IPS DF 6.9 (cell line): ENCODE measurements around the gene SANBR.
"Not testable (repeated sequence)": the region's sequence is repeated elsewhere in the genome, so short reads cannot be mapped to it uniquely, and the experiment has no call there.

ENCODE experiments used
- DNase-seq: peaks from one replicate; pipeline ENCODE4 v3.0.0-alpha.2; 2013; ENCODE audit warnings: low read depth, low spot score
- H3K27ac ChIP-seq: one replicate; pipeline ENCODE4 v1.5.1; 2013; ENCODE audit warnings: low read length, control low read depth
- H3K27me3 ChIP-seq: 2 replicates; pipeline ENCODE4 v1.6.1; 2013; ENCODE audit warnings: mild to moderate bottlenecking, low read length; ENCODE audit not compliant: control insufficient read depth, insufficient read depth
- H3K36me3 ChIP-seq: 2 replicates; pipeline ENCODE4 v1.6.1; 2013; ENCODE audit warnings: low read length; ENCODE audit not compliant: control insufficient read depth, insufficient read depth
- H3K4me1 ChIP-seq: 2 replicates; pipeline ENCODE4 v1.6.1; 2013; ENCODE audit warnings: low read length; ENCODE audit not compliant: control insufficient read depth, insufficient read depth
- H3K4me3 ChIP-seq: 2 replicates; pipeline ENCODE4 v1.5.1; 2013; ENCODE audit warnings: mild to moderate bottlenecking, low read length
- H3K9me3 ChIP-seq: 2 replicates; pipeline ENCODE4 v1.6.1; 2013; ENCODE audit warnings: low read length, inconsistent platforms; ENCODE audit not compliant: control insufficient read depth, insufficient read depth
- WGBS: extraction: QIAGEN DNeasy Blood & Tissue Kit; methylation state at CpG from one replicate; pipeline ENCODE4 v1.1.7; 2013; ENCODE audit warnings: mixed read lengths, missing lambda C conversion rate; ENCODE audit not compliant: insufficient read length, insufficient coverage; 5-methylcytosine and 5-hydroxymethylcytosine counted together

SANBR gene

GRCh38 chr2:61029533-61029932 lies 36.1 kb upstream of the SANBR start:
- no peaks in the 10 kb centered on the region for H3K9me3 ChIP-seq
- H3K27ac ChIP-seq, result no peak overlapping the region
- H3K27me3 ChIP-seq, result no peaks in the 10 kb centered on the region
- no CpG with 5 or more reads among the region's 3 CpGs for WGBS
- peaks cover 2% of the 10 kb centered on the region; the same call in 1 of the 2 replicates for H3K36me3 ChIP-seq
- DNase-seq, result no peak
- H3K4me1 ChIP-seq, result no peaks in the 10 kb centered on the region
- no peak overlapping the region for H3K4me3 ChIP-seq

- H3K9me3 ChIP-seq, H3K27me3 ChIP-seq, H3K27ac ChIP-seq, H3K4me1 ChIP-seq, H3K36me3 ChIP-seq, H3K4me3 ChIP-seq, DNase-seq: not testable (repeated sequence)
- WGBS, result no CpG with 5 or more reads among the region's 9 CpGs
Measured at GRCh38 chr2:61034592-61034991, 31.1 kb upstream of the SANBR start.

- H3K36me3 ChIP-seq, H3K9me3 ChIP-seq: not testable (repeated sequence)
- no CpG with 5 or more reads among the region's 2 CpGs for WGBS
Measured at GRCh38 chr2:61036643-61037042, 29.0 kb upstream of the SANBR start.

GRCh38 chr2:61042807-61043206 lies 22.9 kb upstream of the SANBR start:
- WGBS, result no CpG with 5 or more reads among the region's 3 CpGs
- no peaks in the 10 kb centered on the region for H3K9me3 ChIP-seq
- no peak overlapping the region for H3K27ac ChIP-seq
- no peaks in the 10 kb centered on the region for H3K4me1 ChIP-seq
- H3K36me3 ChIP-seq, result no peaks in the 10 kb centered on the region
- H3K27me3 ChIP-seq, result no peaks in the 10 kb centered on the region
- no peak for DNase-seq
- no peak overlapping the region for H3K4me3 ChIP-seq

More at GRCh38 chr2:61036643-61037042, 29.0 kb upstream of the SANBR start:
- DNase-seq, H3K4me3 ChIP-seq, H3K27me3 ChIP-seq, H3K4me1 ChIP-seq, H3K27ac ChIP-seq: not testable (repeated sequence)

GRCh38 chr2:61044636-61045035 lies 21.0 kb upstream of the SANBR start:
- Histone ChIP-seq H3K9me3 (no peaks in the 10 kb centered on the region), H3K27me3 (no peaks in the 10 kb centered on the region), H3K4me1 (no peaks in the 10 kb centered on the region), H3K27ac (no peak overlapping the region), H3K4me3 (no peak overlapping the region), H3K36me3 (peaks cover 3% of the 10 kb centered on the region; the same call in 1 of the 2 replicates)
- no CpG with 5 or more reads among the region's 4 CpGs for WGBS
- DNase-seq, result no peak

GRCh38 chr2:61045226-61045625 lies 20.4 kb upstream of the SANBR start:
- no CpG with 5 or more reads among the region's 2 CpGs for WGBS
- H3K4me1 ChIP-seq, result no peaks in the 10 kb centered on the region
- no peak overlapping the region for H3K27ac ChIP-seq
- no peaks in the 10 kb centered on the region for H3K9me3 ChIP-seq
- no peaks in the 10 kb centered on the region for H3K27me3 ChIP-seq
- H3K4me3 ChIP-seq, result no peak overlapping the region
- H3K36me3 ChIP-seq, result peaks cover 3% of the 10 kb centered on the region; the same call in 1 of the 2 replicates
- no peak for DNase-seq

- Histone ChIP-seq H3K36me3 (peaks cover 3% of the 10 kb centered on the region; the same call in 1 of the 2 replicates), H3K27me3 (no peaks in the 10 kb centered on the region), H3K27ac (no peak overlapping the region), H3K4me3 (no peak overlapping the region), H3K9me3 (no peaks in the 10 kb centered on the region), H3K4me1 (no peaks in the 10 kb centered on the region)
- WGBS, result no CpG with 5 or more reads among the region's 4 CpGs
- DNase-seq, result no peak
Measured at GRCh38 chr2:61045999-61046398, 19.7 kb upstream of the SANBR start.

GRCh38 chr2:61055557-61055956 lies 10.1 kb upstream of the SANBR start:
- WGBS, result no CpG with 5 or more reads among the region's 2 CpGs
- Histone ChIP-seq H3K4me1 (no peaks in the 10 kb centered on the region), H3K27ac (no peak overlapping the region), H3K4me3 (no peak overlapping the region), H3K36me3 (no peaks in the 10 kb centered on the region), H3K9me3 (no peaks in the 10 kb centered on the region), H3K27me3 (no peaks in the 10 kb centered on the region)
- no peak for DNase-seq

- no peak overlapping the region for H3K4me3 ChIP-seq
- no peak for DNase-seq
- H3K9me3 ChIP-seq, result no peaks in the 10 kb centered on the region
- H3K27ac ChIP-seq, result no peak overlapping the region
- H3K36me3 ChIP-seq, result no peaks in the 10 kb centered on the region
- H3K4me1 ChIP-seq, result no peaks in the 10 kb centered on the region
- H3K27me3 ChIP-seq, result no peaks in the 10 kb centered on the region
Measured at GRCh38 chr2:61057562-61057961, 8.1 kb upstream of the SANBR start.

GRCh38 chr2:61059382-61059781 lies 6.3 kb upstream of the SANBR start:
- no peak for DNase-seq

GRCh38 chr2:61074100-61074499 lies 8.4 kb downstream of the SANBR start:
- H3K36me3 ChIP-seq, result no peaks in the 10 kb centered on the region
- no peaks in the 10 kb centered on the region for H3K27me3 ChIP-seq
- no peak overlapping the region for H3K4me3 ChIP-seq
- WGBS, result no CpG with 5 or more reads among the region's 1 CpG
- no peak for DNase-seq
- no peaks in the 10 kb centered on the region; the same call in 1 of the 2 replicates for H3K4me1 ChIP-seq
- H3K9me3 ChIP-seq, result no peaks in the 10 kb centered on the region
- no peak overlapping the region for H3K27ac ChIP-seq

More at GRCh38 chr2:61059382-61059781, 6.3 kb upstream of the SANBR start:
- Histone ChIP-seq H3K4me3 (no peak overlapping the region), H3K9me3 (no peaks in the 10 kb centered on the region), H3K27me3 (no peaks in the 10 kb centered on the region), H3K36me3 (no peaks in the 10 kb centered on the region), H3K4me1 (no peaks in the 10 kb centered on the region), H3K27ac (no peak overlapping the region)
